ENCODE data around the gene ARL4C. TPM values are rescaled to one million over a fixed set of nuclear protein-coding genes. Genes with fewer than 3 reads are reported as not detected.

Gene ARL4C
- total RNA-seq (1 to 10 TPM; 1.4 to 2.8 TPM), polyA plus RNA-seq (1 to 10 TPM; 1.8 to 2.5 TPM)

DNA sequence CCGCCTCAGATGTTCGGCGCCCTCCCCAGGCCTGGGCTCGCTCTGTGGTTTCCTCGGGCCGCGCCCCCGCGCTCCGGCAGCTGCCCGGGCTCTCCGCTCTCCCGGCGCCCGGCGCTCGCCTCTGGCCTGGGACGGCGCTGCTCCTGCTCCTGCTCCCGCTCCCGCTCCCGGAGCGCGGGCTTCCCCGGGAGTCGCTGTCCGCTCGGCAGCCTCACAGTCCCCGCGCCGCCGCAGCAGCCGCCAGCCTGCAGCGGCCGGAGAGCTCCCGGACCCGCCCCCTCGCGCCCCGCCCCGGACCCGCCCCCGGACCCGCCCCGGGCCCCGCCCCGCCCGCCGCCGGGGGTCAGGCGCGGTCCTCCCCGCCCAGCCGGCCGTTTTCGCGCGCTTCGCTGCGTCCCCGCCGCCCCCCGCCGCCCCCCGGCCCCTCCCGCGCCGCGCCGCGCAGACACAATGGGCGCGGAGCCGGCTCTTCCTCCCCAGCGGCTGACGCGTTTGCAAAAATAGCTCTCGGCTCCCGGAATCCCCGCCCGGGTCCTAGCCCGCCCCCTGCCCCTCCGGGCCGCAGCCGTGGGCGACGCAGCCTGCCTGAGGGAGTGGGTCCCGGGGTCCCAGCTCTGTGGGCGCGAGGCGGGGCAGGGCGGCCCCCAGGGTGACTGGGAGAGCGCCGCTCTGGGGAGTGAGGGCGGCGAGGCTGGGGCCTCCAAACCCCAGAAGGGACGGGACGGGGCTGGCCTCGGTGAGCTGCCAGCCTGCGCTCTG is at the start of gene ARL4C:
Gene ARL4C (minus strand): TSS at position 247 of the 759 bp plus-strand sequence. CDS start 495 bp downstream, outside the sequence.
- Histone ChIP-seq H3K36me3 (ENCODE audit: control insufficient read depth in 4 of 4, insufficient read depth in 3 of 4, low read depth in 1 of 4, low read length in 3 of 4) (no peaks in the 10 kb centered on the region), H3K4me3 (ENCODE audit: low read depth in 1 of 3, low read length in 3 of 3) (peak within 1 kb of the TSS; percentile 52 to 71 (median 58)), H3K9ac (ENCODE audit: low read depth in 1 of 2, low read length in 2 of 2) (no peak within 1 kb of the TSS), H3K4me1 (ENCODE audit: control insufficient read depth in 4 of 4, insufficient read depth in 4 of 4, low read length in 3 of 4) (peaks cover 3 to 13% (median 12%) of the 10 kb centered on the region in 4 donors), H3K27ac (ENCODE audit: low read depth in 1 of 2, low read length in 2 of 2) (peak within 1 kb of the TSS; percentile 5 to 62), H3K27me3 (ENCODE audit: control insufficient read depth in 4 of 4, insufficient read depth in 4 of 4, low read length in 3 of 4) (no peaks in the 10 kb centered on the region), H3K9me3 (ENCODE audit: control insufficient read depth in 4 of 4, low read length in 3 of 4) (no peaks in the 10 kb centered on the region)
- TF ChIP-seq FOXA2 (IDR thresholded peaks at IDR 0.05) (no peak), RAD21 (IDR thresholded peaks at IDR 0.05) (peak in 1 of 2 donors; percentile 23)
- peak; percentile 77 for DNase-seq (ENCODE audit: low spot score)
- WGBS = 4% methylated on average over 98 of the region's 100 CpGs

DNA sequence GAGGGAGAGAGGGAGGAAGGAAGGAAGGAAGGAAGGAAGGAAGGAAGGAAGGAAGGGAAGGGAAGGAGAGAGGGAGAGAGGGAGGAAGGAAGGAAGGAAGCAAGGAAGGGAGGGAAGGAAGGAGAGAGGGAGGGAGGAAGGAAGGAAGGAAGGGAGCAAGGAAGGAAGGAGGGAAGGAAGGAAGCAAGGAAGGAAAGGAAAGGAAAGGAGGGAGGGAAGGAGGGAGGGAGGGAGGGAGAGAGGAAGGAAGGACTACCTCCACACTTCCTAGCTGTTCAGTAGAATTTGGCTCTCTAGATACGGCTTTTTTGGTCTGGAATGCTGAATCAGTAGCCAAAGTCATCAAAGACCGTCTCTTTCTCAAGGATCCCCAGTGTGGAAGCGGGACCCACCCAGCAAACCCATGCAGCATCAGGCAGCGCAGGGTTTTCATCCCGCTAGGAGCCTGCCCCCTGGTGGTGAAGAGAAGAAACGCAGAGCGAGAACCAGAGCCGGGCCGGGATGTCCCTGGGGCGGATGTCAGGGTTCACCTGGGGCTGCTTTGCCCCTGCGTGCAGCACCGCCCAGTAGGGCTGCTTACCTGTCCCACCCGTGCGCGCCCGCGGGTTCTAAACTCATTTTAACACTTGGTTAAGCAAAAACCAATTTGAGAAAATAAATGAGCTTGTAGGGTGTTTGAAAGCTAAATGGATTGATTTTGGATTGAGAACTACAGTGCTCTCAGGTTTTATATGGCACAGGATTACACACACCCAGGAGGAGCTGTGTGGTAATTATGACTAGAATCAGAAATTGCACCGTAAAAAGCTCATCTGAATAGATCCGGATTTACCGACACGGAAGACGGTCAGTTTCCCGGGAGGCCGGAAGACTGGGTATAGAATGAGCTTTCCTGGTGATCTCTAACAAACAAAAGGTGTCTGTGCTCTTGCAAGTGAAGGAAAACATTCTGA is 48.1 kb upstream of the ARL4C start:
- Histone ChIP-seq H3K9ac (ENCODE audit: low read depth in 1 of 2, low read length in 2 of 2) (no peak overlapping the region), H3K9me3 (ENCODE audit: control insufficient read depth in 4 of 4, low read length in 3 of 4) (no peaks in the 10 kb centered on the region), H3K27ac (ENCODE audit: low read depth in 1 of 2, low read length in 2 of 2) (no peak overlapping the region), H3K4me3 (ENCODE audit: low read depth in 1 of 3, low read length in 3 of 3) (no peak overlapping the region), H3K36me3 (ENCODE audit: control insufficient read depth in 4 of 4, insufficient read depth in 3 of 4, low read depth in 1 of 4, low read length in 3 of 4) (no peaks in the 10 kb centered on the region), H3K27me3 (ENCODE audit: control insufficient read depth in 4 of 4, insufficient read depth in 4 of 4, low read length in 3 of 4) (no peaks in the 10 kb centered on the region), H3K4me1 (ENCODE audit: control insufficient read depth in 4 of 4, insufficient read depth in 4 of 4, low read length in 3 of 4) (no peaks in the 10 kb centered on the region)
- peak; percentile 72 for DNase-seq (ENCODE audit: low spot score)
- WGBS = 26% methylated on average over 24 of the region's 24 CpGs
- TF ChIP-seq ZBTB33 (IDR thresholded peaks at IDR 0.05) (no peak), YY1 (IDR thresholded peaks at IDR 0.05) (no peak), RXRA (IDR thresholded peaks at IDR 0.05) (no peak), GABPA (IDR thresholded peaks at IDR 0.05 in 1 of 2, conservative IDR thresholded peaks at IDR 0.05 in 1 of 2) (no peak), HNF4G (IDR thresholded peaks at IDR 0.05) (no peak), NR2F2 (IDR thresholded peaks at IDR 0.05) (no peak), REST (IDR thresholded peaks at IDR 0.05) (no peak), EGR1 (IDR thresholded peaks at IDR 0.05; ENCODE audit: low read depth in 2 of 2) (no peak), RAD21 (IDR thresholded peaks at IDR 0.05) (peak; percentile 78 to 86), FOXA2 (IDR thresholded peaks at IDR 0.05) (no peak)
- TF ChIP-seq, protein P1, sequence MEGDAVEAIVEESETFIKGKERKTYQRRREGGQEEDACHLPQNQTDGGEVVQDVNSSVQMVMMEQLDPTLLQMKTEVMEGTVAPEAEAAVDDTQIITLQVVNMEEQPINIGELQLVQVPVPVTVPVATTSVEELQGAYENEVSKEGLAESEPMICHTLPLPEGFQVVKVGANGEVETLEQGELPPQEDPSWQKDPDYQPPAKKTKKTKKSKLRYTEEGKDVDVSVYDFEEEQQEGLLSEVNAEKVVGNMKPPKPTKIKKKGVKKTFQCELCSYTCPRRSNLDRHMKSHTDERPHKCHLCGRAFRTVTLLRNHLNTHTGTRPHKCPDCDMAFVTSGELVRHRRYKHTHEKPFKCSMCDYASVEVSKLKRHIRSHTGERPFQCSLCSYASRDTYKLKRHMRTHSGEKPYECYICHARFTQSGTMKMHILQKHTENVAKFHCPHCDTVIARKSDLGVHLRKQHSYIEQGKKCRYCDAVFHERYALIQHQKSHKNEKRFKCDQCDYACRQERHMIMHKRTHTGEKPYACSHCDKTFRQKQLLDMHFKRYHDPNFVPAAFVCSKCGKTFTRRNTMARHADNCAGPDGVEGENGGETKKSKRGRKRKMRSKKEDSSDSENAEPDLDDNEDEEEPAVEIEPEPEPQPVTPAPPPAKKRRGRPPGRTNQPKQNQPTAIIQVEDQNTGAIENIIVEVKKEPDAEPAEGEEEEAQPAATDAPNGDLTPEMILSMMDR (IDR thresholded peaks at IDR 0.05; ENCODE audit: low read depth, low read length, missing input control) = peak; percentile 81

All from liver (tissue), 9 donors.